GM12878 (cell line): Measurements from ENCODE around the gene CTNNBL1.

ENCODE experiments used
- CEBPB ChIP-seq, 2 experiments: fragments of 150-350 bp in 1 of 2; IDR thresholded peaks; 2 replicates each; pipeline ENCODE4 v1.6.1; 2012 to 2014; ENCODE audit warnings: low read depth in 2 of 2, low read length in 2 of 2, borderline replicate concordance in 1 of 2, inconsistent platforms in 1 of 2
- HDGF ChIP-seq: fragments of 450-650 bp; IDR thresholded peaks from 2 replicates; pipeline ENCODE4 v1.6.1; 2016; ENCODE audit warnings: antibody characterized with exemption
- JUND ChIP-seq: IDR thresholded peaks from 2 replicates; pipeline ENCODE4 v1.6.1; 2012; ENCODE audit warnings: low read depth, mild to moderate bottlenecking, low read length, improper control_type of control experiment, moderate library complexity
- MEF2A ChIP-seq: IDR thresholded peaks from 2 replicates; pipeline ENCODE4 v1.6.1; 2011; ENCODE audit warnings: low read depth, mild to moderate bottlenecking, low read length, moderate library complexity; ENCODE audit not compliant: insufficient read depth
- POLR2A ChIP-seq: IDR thresholded peaks from 2 replicates; pipeline ENCODE4 v1.6.1; 2011; ENCODE audit warnings: low read depth, mild to moderate bottlenecking, low read length
- RAD21 ChIP-seq: IDR thresholded peaks from 2 replicates; pipeline ENCODE4 v1.6.1; 2011; ENCODE audit warnings: mild to moderate bottlenecking, low read depth, low read length, moderate library complexity; ENCODE audit not compliant: insufficient read depth
- TAF1 ChIP-seq: IDR thresholded peaks from 2 replicates; pipeline ENCODE4 v1.6.1; 2011; ENCODE audit warnings: mild to moderate bottlenecking, low read depth, low read length, borderline replicate concordance
- TF ChIP-seq, protein P1 (sequence below), 3 experiments: IDR thresholded peaks in 2 of 3; conservative IDR thresholded peaks in 1 of 3; 2 replicates each; pipeline ENCODE4 v1.5.1; 2011; ENCODE audit warnings: low read depth in 3 of 3, low read length in 3 of 3, mild to moderate bottlenecking in 3 of 3, control low read depth in 2 of 3, moderate library complexity in 2 of 3, inconsistent platforms in 1 of 3, mixed read lengths in 1 of 3; ENCODE audit not compliant: control insufficient read depth in 2 of 3, insufficient read depth in 1 of 3; ENCODE audit errors: extremely low read depth in 1 of 3
- TF ChIP-seq, protein P2 (sequence below): IDR thresholded peaks from 2 replicates; pipeline ENCODE4 v1.6.1; 2012; ENCODE audit warnings: low read depth, low read length, improper control_type of control experiment
- TF ChIP-seq, protein P3 (sequence below): fragments of 150-350 bp; IDR thresholded peaks from 2 replicates; pipeline ENCODE4 v1.6.1; 2014; ENCODE audit warnings: mild to moderate bottlenecking, low read depth, low read length
- TF ChIP-seq, protein P4 (sequence below): IDR thresholded peaks from 2 replicates; pipeline ENCODE4 v1.6.1; 2011; ENCODE audit warnings: low read depth, low read length, improper control_type of control experiment, borderline replicate concordance

DNA sequence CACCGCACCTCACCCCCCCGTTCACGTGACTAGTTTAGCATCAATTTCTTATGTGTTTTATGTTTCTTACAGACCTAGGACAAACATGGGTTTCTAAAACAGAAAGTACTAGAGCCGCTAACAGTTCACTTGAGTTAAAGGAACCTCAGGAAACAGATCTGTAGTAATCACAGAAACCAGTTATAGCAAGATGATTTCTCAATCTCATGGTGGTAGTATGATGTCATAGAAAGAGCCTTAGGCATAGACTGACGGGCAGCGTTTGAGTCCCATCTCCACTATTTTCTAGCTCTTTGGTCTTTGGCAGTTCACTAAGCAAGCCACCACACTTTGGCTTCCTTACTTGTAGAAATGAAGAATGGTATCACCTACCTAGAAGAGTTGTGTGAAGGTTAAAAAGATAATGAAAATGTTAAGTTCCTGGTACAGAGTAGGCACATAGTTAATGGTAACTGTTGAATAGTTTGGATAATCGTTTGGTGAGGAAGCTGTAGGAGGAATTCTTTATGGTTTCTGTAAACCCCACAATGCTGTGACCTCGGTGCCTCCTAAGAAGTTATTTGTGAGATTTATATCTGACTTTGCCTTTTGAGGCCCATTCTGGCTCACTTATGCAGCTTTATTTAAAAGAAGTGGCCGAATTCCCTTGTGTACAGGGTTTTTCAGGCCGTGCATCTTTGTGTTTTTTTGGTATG, 21.3 kb downstream of the CTNNBL1 start:
- TF ChIP-seq POLR2A (no peak), JUND (no peak), HDGF (no peak), MEF2A (no peak), CEBPB (IDR thresholded peaks at IDR 0.05; ENCODE audit: borderline replicate concordance in 1 of 2, low read depth in 2 of 2, low read length in 2 of 2) (no peak), RAD21 (no peak), TAF1 (no peak)
- TF ChIP-seq, protein P1, sequence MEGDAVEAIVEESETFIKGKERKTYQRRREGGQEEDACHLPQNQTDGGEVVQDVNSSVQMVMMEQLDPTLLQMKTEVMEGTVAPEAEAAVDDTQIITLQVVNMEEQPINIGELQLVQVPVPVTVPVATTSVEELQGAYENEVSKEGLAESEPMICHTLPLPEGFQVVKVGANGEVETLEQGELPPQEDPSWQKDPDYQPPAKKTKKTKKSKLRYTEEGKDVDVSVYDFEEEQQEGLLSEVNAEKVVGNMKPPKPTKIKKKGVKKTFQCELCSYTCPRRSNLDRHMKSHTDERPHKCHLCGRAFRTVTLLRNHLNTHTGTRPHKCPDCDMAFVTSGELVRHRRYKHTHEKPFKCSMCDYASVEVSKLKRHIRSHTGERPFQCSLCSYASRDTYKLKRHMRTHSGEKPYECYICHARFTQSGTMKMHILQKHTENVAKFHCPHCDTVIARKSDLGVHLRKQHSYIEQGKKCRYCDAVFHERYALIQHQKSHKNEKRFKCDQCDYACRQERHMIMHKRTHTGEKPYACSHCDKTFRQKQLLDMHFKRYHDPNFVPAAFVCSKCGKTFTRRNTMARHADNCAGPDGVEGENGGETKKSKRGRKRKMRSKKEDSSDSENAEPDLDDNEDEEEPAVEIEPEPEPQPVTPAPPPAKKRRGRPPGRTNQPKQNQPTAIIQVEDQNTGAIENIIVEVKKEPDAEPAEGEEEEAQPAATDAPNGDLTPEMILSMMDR (IDR thresholded peaks at IDR 0.05 in 2 of 3, conservative IDR thresholded peaks at IDR 0.05 in 1 of 3; ENCODE audit: control insufficient read depth in 2 of 3, extremely low read depth in 1 of 3, insufficient read depth in 1 of 3, low read depth in 3 of 3, low read length in 3 of 3) = no peak
- TF ChIP-seq, protein P2, sequence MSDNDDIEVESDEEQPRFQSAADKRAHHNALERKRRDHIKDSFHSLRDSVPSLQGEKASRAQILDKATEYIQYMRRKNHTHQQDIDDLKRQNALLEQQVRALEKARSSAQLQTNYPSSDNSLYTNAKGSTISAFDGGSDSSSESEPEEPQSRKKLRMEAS = no peak
- TF ChIP-seq, protein P3, sequence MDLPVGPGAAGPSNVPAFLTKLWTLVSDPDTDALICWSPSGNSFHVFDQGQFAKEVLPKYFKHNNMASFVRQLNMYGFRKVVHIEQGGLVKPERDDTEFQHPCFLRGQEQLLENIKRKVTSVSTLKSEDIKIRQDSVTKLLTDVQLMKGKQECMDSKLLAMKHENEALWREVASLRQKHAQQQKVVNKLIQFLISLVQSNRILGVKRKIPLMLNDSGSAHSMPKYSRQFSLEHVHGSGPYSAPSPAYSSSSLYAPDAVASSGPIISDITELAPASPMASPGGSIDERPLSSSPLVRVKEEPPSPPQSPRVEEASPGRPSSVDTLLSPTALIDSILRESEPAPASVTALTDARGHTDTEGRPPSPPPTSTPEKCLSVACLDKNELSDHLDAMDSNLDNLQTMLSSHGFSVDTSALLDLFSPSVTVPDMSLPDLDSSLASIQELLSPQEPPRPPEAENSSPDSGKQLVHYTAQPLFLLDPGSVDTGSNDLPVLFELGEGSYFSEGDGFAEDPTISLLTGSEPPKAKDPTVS = no peak
- TF ChIP-seq, protein P4, sequence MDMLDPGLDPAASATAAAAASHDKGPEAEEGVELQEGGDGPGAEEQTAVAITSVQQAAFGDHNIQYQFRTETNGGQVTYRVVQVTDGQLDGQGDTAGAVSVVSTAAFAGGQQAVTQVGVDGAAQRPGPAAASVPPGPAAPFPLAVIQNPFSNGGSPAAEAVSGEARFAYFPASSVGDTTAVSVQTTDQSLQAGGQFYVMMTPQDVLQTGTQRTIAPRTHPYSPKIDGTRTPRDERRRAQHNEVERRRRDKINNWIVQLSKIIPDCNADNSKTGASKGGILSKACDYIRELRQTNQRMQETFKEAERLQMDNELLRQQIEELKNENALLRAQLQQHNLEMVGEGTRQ = no peak
